GM12878 (cell line): ENCODE results near the gene SYNGR1. TPM values are rescaled to one million over a fixed set of nuclear protein-coding genes. Genes with fewer than 3 reads are reported as not detected.

Source experiments
- ATAC-seq: fragments of 200-7000 bp; cut with Tn5 transposase; 3 replicates; pipeline ENCODE4 v1.9.1; 2020; ENCODE audit warnings: mild to moderate bottlenecking, moderate library complexity
- BruUV-seq: library from RNA; stranded (reverse); fragments of 400-500 nt; replicated peaks from 2 replicates; lab custom pipeline; 2021; lab: Mats Ljungman, UMichigan
- CTCF ChIA-PET: fragments of 300-600 bp; sonication (Branson Sonifier 250); formaldehyde crosslinking; extraction: SDS; loops from one replicate; lab custom pipeline; 2021; ENCODE audit warnings: inconsistent platforms; lab: Yijun Ruan, JAX
- POLR2A ChIA-PET: fragments of 350-600 bp; formaldehyde crosslinking; extraction: SDS; loops from one replicate; lab custom pipeline; 2021; ENCODE audit warnings: inconsistent platforms; lab: Charles Lee
- RAD21 ChIA-PET: fragments of 300-600 bp; sonication (Branson Sonifier 250); formaldehyde crosslinking; loops from one replicate; lab custom pipeline; 2023; ENCODE audit warnings: antibody characterized with exemption; ENCODE audit not compliant: unreplicated experiment; lab: Charles Lee
- SMC1A ChIA-PET: fragments of 300-600 bp; sonication (Branson Sonifier 250); formaldehyde crosslinking; loops from one replicate; lab custom pipeline; 2023; ENCODE audit not compliant: unreplicated experiment, uncharacterized antibody; lab: Charles Lee
- DNase-seq: peaks from one replicate; pipeline ENCODE4 v3.0.0-alpha.2; 2011; ENCODE audit warnings: low read depth, low spot score
- FAIRE-seq: peaks from 3 replicates; lab custom pipeline; 2011; peaks lifted over from hg19 to GRCh38; lab: Jason Lieb, UNC
- H2AFZ ChIP-seq: 2 replicates; pipeline ENCODE4 v1.6.0; 2011; ENCODE audit warnings: low read depth, low read length, control low read depth; ENCODE audit not compliant: control insufficient read depth
- H3K27ac ChIP-seq: 2 replicates; pipeline ENCODE4 v1.5.1; 2011; ENCODE audit warnings: control low read depth; ENCODE audit not compliant: control insufficient read depth, insufficient read depth
- H3K27me3 ChIP-seq, 2 experiments: replicated peaks in 1 of 2; 2 replicates each; pipeline versions ENCODE4 v1.6.0 to v1.6.1; 2011; ENCODE audit warnings: low read length in 1 of 2; ENCODE audit not compliant: control insufficient read depth in 2 of 2, insufficient read depth in 2 of 2
- H3K36me3 ChIP-seq, 2 experiments: 2 replicates each; pipeline ENCODE4 v1.5.1; 2011; ENCODE audit warnings: low read length in 1 of 2; ENCODE audit not compliant: control insufficient read depth in 2 of 2, insufficient read depth in 2 of 2
- H3K4me1 ChIP-seq: 2 replicates; pipeline ENCODE4 v1.6.1; 2011; ENCODE audit warnings: mild to moderate bottlenecking, low read length, moderate library complexity, mixed read lengths; ENCODE audit not compliant: control insufficient read depth, insufficient read depth
- H3K4me2 ChIP-seq: 2 replicates; pipeline ENCODE4 v1.6.0; 2011; ENCODE audit warnings: control low read depth; ENCODE audit not compliant: control insufficient read depth, insufficient read depth
- H3K4me3 ChIP-seq: fragments of 200-600 bp; sonication (generic); 2 replicates; pipeline ENCODE4 v1.5.1; 2016
- H3K79me2 ChIP-seq: 2 replicates; pipeline ENCODE4 v1.6.0; 2011; ENCODE audit warnings: low read length; ENCODE audit not compliant: control insufficient read depth, insufficient read depth
- H3K9ac ChIP-seq: 2 replicates; pipeline ENCODE4 v1.8.0; 2011; ENCODE audit warnings: low read length, control low read depth, mixed read lengths; ENCODE audit not compliant: control insufficient read depth, insufficient read depth
- H3K9me3 ChIP-seq: replicated peaks from 3 replicates; pipeline ENCODE4 v1.5.1; 2011; ENCODE audit warnings: mild to moderate bottlenecking, low read length; ENCODE audit not compliant: control insufficient read depth, insufficient read depth
- H4K20me1 ChIP-seq: 2 replicates; pipeline ENCODE4 v1.6.0; 2011; ENCODE audit not compliant: control insufficient read depth, insufficient read depth
- BHLHE40 ChIP-seq, 2 experiments: fragments of 450-650 bp in 1 of 2; IDR thresholded peaks; 2 replicates each; pipeline ENCODE4 v1.6.1; 2011 to 2017; ENCODE audit warnings: low read depth in 2 of 2, borderline replicate concordance in 1 of 2, improper control_type of control experiment in 1 of 2, low read length in 1 of 2, mild to moderate bottlenecking in 1 of 2
- CREM ChIP-seq: IDR thresholded peaks from 2 replicates; pipeline ENCODE4 v1.6.1; 2014; ENCODE audit warnings: antibody characterized with exemption, low read depth
- EGR1 ChIP-seq, 2 experiments: IDR thresholded peaks; 1 replicate in 1 of 2; 2 replicates in 1 of 2; pipeline ENCODE4 v1.6.1; 2011 to 2012; ENCODE audit warnings: low read depth in 2 of 2, low read length in 2 of 2, borderline replicate concordance in 1 of 2, mild to moderate bottlenecking in 1 of 2, moderate library complexity in 1 of 2
- GATAD2B ChIP-seq: fragments of 450-650 bp; conservative IDR thresholded peaks from 2 replicates; pipeline ENCODE4 v1.6.1; 2017; ENCODE audit warnings: low read depth, mild to moderate bottlenecking, moderate library complexity
- HDAC6 ChIP-seq: fragments of 200-600 bp; sonication (generic); IDR thresholded peaks from one replicate; pipeline ENCODE4 v1.8.0; 2017; ENCODE audit warnings: antibody characterized with exemption; ENCODE audit not compliant: unreplicated experiment
- IKZF2 ChIP-seq, 2 experiments: fragments of 450-650 bp; IDR thresholded peaks; 2 replicates each; pipeline ENCODE4 v1.6.1; 2017; ENCODE audit warnings: mild to moderate bottlenecking in 2 of 2, moderate library complexity in 2 of 2
- LARP7 ChIP-seq: fragments of 450-650 bp; IDR thresholded peaks from 2 replicates; pipeline ENCODE4 v1.6.1; 2017; ENCODE audit warnings: mild to moderate bottlenecking
- NR2C2 ChIP-seq: IDR thresholded peaks from 2 replicates; pipeline ENCODE4 v1.6.1; 2011; ENCODE audit warnings: borderline replicate concordance, low read depth; ENCODE audit not compliant: control insufficient read depth, insufficient read length
- POLR2AphosphoS2 ChIP-seq: IDR thresholded peaks from 2 replicates; pipeline ENCODE4 v1.6.1; 2011; ENCODE audit warnings: low read depth, mild to moderate bottlenecking, low read length, improper control_type of control experiment, moderate library complexity
- WGBS: methylation state at CpG from one replicate; pipeline ENCODE4 v1.1.6; 2016; ENCODE audit warnings: low lambda C conversion rate; ENCODE audit not compliant: insufficient replicate concordance, insufficient coverage; ENCODE audit errors: missing lambda C conversion rate; 5-methylcytosine and 5-hydroxymethylcytosine counted together
- in situ Hi-C: fragments of 300-500 bp; cut with MboI; formaldehyde crosslinking; loops from 9 replicates; pipeline ENCODE4 v1.14.3; 2018; ENCODE audit warnings: mixed read lengths
- intact Hi-C: fragments of 100-400 bp; cut with micrococcal nuclease; formaldehyde crosslinking; loops from one replicate; pipeline ENCODE4 v1.14.2; 2022; ENCODE audit not compliant: unreplicated experiment
- polyA plus RNA-seq, 11 experiments: library from polyadenylated mRNA; depleted of rRNA in 4 of 11; unstranded in 6 of 11; stranded (reverse) in 5 of 11; fragments of >200 nt; fragmentation: Nextera tagmentation in 4 of 11; fragmentation: Illumina TruSeq in 1 of 11; extraction: Ambion mirVana in 4 of 11; extraction: Trizol in 1 of 11; gene quantifications; 1 replicate in 1 of 11; 2 replicates in 10 of 11; pipeline versions ENCODE4 v1.2.1 to v1.2.3, GENCODE V29; 2011 to 2016; ENCODE audit warnings: inconsistent platforms in 2 of 11, missing spikeins in 2 of 11, low read depth in 1 of 11
- total RNA-seq, 4 experiments: library from RNA; depleted of rRNA in 3 of 4; stranded (reverse); fragments of >200 nt in 3 of 4; fragmentation: Illumina TruSeq in 1 of 4; extraction: Trizol in 1 of 4; gene quantifications; 2 replicates each; pipeline versions ENCODE4 v1.2.1 to v1.2.3, GENCODE V29; 2013 to 2021
- TF ChIP-seq, protein P1 (sequence below): fragments of 450-650 bp; IDR thresholded peaks from 2 replicates; pipeline ENCODE4 v1.6.1; 2017; ENCODE audit warnings: borderline replicate concordance
- TF ChIP-seq, protein P2 (sequence below): fragments of 450-650 bp; formaldehyde crosslinking; IDR thresholded peaks from 2 replicates; pipeline ENCODE4 v1.4.0; 2020; ENCODE audit warnings: mild to moderate bottlenecking, moderate library complexity

Gene SYNGR1
- total and polyA plus RNA-seq, 10 of the 15 experiments (the other 5 are each of a cell fraction or from before 2014, with no cell fraction given) = 0.87 to 9.2 (median 3.5) TPM

DNA sequence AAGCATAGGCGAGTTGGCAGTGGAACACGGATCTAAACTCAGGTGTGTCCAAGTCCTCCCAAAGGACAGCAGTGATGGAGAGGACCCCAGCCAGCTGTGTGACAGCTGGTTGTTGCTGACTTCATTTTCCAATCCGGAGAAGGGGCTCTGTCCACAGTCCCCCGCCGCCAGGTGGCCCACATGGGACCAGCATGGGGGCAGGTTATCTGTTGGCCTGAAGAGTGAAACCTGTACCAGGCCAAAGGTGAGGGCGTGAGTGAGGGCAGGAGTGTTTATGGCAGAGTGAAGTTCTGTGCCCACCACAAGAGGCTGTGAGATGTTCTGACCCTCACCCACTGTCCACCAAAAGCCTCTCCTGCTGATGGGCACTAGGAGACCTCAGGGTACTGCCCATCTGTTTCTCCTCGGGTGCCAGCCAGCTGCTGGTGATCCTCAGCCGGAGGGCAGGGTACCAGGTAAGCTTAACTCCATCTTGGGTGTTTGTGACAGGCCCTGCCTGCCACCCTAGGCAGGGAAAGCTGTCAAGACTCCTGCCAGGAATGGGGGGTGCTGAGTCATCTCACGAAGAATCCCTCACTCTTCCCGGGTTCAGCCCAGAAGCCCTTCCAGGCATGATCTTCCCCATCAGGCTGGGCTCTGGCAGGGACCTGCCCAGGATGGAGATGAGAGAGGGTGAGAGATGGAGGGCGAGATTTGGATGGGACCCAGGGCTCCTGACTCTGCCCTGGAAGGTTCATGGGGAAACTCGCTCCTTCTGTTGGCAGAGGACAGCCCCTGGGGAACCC, 34.2 kb downstream of the SYNGR1 start:
- H4K20me1 ChIP-seq = no peaks in the 10 kb centered on the region
- TF ChIP-seq LARP7 (no peak), CREM (no peak), HDAC6 (no peak), POLR2AphosphoS2 (no peak), GATAD2B (no peak), EGR1 (IDR thresholded peaks at IDR 0.05; ENCODE audit: borderline replicate concordance in 1 of 2, low read depth in 2 of 2, low read length in 2 of 2) (no peak), BHLHE40 (IDR thresholded peaks at IDR 0.05; ENCODE audit: borderline replicate concordance in 1 of 2, low read depth in 2 of 2, low read length in 1 of 2) (no peak), NR2C2 (no peak), IKZF2 (IDR thresholded peaks at IDR 0.05) (no peak)
- TF ChIP-seq, protein P1, sequence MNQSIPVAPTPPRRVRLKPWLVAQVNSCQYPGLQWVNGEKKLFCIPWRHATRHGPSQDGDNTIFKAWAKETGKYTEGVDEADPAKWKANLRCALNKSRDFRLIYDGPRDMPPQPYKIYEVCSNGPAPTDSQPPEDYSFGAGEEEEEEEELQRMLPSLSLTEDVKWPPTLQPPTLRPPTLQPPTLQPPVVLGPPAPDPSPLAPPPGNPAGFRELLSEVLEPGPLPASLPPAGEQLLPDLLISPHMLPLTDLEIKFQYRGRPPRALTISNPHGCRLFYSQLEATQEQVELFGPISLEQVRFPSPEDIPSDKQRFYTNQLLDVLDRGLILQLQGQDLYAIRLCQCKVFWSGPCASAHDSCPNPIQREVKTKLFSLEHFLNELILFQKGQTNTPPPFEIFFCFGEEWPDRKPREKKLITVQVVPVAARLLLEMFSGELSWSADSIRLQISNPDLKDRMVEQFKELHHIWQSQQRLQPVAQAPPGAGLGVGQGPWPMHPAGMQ = no peak
- TF ChIP-seq, protein P2, sequence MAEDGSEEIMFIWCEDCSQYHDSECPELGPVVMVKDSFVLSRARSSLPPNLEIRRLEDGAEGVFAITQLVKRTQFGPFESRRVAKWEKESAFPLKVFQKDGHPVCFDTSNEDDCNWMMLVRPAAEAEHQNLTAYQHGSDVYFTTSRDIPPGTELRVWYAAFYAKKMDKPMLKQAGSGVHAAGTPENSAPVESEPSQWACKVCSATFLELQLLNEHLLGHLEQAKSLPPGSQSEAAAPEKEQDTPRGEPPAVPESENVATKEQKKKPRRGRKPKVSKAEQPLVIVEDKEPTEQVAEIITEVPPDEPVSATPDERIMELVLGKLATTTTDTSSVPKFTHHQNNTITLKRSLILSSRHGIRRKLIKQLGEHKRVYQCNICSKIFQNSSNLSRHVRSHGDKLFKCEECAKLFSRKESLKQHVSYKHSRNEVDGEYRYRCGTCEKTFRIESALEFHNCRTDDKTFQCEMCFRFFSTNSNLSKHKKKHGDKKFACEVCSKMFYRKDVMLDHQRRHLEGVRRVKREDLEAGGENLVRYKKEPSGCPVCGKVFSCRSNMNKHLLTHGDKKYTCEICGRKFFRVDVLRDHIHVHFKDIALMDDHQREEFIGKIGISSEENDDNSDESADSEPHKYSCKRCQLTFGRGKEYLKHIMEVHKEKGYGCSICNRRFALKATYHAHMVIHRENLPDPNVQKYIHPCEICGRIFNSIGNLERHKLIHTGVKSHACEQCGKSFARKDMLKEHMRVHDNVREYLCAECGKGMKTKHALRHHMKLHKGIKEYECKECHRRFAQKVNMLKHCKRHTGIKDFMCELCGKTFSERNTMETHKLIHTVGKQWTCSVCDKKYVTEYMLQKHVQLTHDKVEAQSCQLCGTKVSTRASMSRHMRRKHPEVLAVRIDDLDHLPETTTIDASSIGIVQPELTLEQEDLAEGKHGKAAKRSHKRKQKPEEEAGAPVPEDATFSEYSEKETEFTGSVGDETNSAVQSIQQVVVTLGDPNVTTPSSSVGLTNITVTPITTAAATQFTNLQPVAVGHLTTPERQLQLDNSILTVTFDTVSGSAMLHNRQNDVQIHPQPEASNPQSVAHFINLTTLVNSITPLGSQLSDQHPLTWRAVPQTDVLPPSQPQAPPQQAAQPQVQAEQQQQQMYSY (CRISPR knock-in tag) = no peak
- no peak overlapping the region for H3K27ac ChIP-seq
- ChIA-PET SMC1A (no interaction called here), CTCF (interaction anchor here (0.6 to 0.9 kb wide), 2 partner anchors 40 to 573 kb away, joined by 3 read pairs; no protein-coding TSS in a partner anchor), RAD21 (no interaction called here), POLR2A (no interaction called here)
- no peak overlapping the region for H2AFZ ChIP-seq
- in situ Hi-C loops = no loop called here
- H3K4me2 ChIP-seq = no peak overlapping the region
- no TSS peak for BruUV-seq
- ATAC-seq = no peak
- no peaks in the 10 kb centered on the region for H3K9me3 ChIP-seq
- 52% methylated on average over 12 of the region's 12 CpGs for WGBS
- no peak for DNase-seq
- H3K9ac ChIP-seq = no peak overlapping the region
- H3K4me3 ChIP-seq = no peak overlapping the region
- H3K79me2 ChIP-seq = no peaks in the 10 kb centered on the region
- H3K27me3 ChIP-seq = no peaks in the 10 kb centered on the region
- H3K36me3 ChIP-seq = no peaks in the 10 kb centered on the region
- H3K4me1 ChIP-seq = peaks cover 11% of the 10 kb centered on the region
- intact Hi-C loops = no loop called here
- FAIRE-seq = no peak
